ENCODE results near the gene GNLY.
"Not testable (repeated sequence)": the region's sequence is repeated elsewhere in the genome, so short reads cannot be mapped to it uniquely, and the experiment has no call there.

GNLY gene

GRCh38 chr2:85694052-85695025, at the start of gene GNLY:
GNLY (plus strand) TSS chr2:85694358; CDS start chr2:85694419, 61 bp downstream.
- no peak for DNase-seq

DNA sequence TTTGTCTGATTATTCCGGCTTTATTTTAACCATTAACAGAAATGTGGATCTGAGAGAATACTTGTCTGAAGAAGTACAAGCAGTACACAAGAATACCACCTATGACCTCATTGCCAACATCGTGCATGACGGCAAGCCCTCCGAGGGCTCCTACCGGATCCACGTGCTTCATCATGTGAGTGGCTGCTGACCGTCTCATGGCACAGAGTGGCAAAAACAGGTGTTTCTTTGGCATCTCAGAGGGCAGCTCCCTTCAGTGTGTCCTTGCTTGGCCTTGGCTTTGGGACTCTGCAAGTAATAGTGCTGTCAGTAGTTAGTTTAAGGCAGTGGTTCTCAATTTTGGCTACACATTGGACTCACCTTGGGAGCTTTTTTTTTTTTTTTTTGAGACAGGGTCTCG, 49.2 kb upstream of the GNLY start:
- DNase-seq, result no peak

- no peak for DNase-seq
These were observed 48.0 kb upstream of the GNLY start for GRCh38 chr2:85646166-85646565.

DNA sequence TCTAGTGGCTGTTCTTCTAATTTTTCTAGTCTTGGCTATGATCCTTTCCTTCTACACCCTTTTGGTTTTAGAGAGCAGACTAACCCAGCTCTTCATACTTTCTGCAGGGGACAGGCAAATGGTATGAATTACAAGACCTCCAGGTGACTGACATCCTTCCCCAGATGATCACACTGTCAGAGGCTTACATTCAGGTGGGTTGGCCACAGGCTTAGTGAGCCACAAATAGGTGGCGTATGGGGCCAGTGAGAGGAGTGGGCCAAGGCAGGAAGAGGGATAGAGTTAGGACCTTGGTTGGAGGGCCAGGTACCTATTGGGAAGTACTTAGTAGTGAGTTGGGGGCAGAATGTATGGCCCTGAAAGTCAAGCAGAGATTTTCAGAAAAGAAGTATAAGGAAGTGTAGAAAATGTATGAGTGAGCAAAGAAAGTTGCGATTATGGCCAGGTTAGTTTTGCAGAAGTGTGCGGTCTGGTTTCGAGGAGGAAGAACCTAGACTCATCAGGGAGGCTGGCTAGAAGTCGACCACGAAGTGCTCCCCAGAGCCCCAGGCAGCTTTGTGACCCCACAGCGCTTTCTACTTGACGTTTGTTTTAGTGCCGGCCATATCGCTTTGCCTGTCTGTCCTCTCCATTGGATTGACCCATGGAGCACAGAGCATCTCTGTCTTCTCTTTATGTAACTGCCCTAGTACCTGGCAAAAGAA, 46.2 kb upstream of the GNLY start:
- no peak for DNase-seq

GRCh38 chr2:85648619-85649018, 45.5 kb upstream of the GNLY start:
- no peak for DNase-seq

DNA sequence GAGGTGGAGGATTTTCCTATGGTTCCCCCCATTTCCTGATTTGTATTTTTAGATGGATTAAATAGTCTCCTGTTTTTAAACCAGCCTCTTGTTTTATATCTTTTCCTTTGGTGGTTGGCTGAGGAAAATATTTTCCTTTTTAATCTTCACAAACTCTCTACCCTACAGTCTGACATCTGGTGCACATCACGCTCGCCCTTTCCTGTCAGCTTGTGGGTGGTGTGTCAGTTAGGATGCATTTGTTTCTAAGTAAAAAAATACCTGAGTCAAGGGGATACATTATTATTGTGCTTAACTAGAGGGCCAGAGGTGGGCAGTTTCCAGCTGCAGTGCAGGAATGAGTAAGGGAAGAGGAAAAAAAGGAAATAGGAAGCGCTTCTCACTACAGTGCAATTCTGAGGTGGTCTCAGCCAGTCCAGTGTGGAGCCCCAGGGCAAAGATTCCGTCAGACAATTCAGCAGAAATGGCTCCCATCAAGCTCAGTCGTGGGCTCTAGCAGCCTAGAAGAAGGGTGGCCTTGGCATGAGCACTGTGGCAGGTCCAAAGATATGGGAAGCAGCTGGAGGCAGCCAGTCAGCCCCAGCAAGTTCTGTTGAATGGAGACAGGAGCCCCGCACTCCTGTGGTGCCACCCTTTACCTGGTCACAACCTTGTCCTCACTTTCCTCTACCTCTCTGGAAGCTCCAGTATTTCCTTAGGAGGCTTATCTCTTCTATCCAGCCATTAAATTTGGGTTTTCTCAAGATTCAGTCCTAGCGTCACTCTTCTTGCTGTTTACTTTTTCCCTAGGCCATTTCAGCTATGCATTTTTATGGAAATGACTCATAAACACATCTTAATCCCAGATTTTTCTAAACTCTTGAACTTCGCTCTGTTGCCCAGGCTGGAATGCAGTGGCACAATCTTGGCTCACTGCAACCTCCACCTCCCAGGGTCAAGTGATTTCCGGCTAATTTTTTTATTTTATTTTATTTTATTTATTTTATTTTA, 44.7 kb upstream of the GNLY start:
- no peak for DNase-seq

DNA sequence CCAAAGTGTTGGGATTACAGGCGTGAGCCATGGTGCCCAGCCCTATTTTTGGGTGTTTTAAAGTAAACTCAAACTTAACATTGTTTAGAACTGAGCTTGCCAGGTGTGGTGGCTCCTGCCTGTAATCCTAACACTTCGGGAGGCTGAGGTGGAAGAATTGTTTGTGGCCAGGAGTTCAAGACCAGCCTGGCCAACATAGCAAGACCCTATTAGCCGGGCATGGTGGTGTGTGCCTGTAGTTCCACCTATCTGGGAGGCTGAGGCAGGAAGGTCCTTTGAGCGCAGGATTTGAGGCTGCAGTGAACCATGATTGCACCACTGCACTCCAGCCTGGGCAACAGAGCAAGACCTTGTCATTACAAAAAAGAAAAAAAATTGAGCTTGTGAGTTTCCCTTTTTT, 43.7 kb upstream of the GNLY start:
- DNase-seq, result no peak

- no peak for DNase-seq
These were observed 43.1 kb upstream of the GNLY start for GRCh38 chr2:85651097-85651496.

- DNase-seq, result no peak
These were observed 42.1 kb upstream of the GNLY start for GRCh38 chr2:85652056-85652455.

DNA sequence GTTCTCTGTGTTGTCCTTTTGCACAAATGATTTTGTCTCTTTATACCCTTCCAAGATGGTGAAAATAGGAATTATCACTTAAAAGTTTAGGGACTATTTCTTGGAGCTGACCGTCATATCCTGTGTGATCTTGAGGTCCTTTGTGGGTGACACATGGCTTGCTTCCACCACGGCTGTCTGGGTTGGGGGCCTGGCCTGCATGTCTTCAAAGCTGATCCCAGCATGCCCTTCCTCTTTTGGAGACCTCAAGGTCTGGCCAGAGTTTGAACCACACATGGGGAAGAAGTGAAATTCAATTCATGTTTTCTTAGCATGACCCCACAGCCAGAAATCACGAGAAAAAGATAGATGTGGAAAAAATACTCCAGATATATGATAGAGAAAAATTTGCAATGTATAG, 40.2 kb upstream of the GNLY start:
- no peak for DNase-seq

DNA sequence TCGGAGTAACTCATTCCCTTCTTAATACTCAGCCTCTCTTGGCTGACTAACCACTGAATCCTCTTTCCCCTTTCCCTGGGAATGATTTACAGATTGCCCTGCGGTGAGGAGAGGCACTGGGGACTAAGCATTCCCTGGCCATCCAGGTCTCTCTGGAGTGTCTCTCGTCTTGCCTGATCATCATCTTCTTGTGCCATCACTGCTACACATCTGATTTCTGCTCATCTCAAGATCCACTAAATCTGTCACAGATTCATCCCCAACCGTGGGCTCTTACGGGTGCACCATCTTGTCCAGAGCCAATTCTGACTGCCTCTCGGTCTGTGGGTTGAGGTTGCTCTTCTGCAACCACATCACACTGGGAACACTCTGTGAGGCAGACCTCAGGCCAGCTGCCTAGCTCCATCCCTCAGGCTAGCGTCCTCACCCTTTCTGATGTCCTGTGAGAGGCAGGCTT, 38.2 kb upstream of the GNLY start:
- no peak for DNase-seq

- DNase-seq, result no peak
These were observed 37.7 kb upstream of the GNLY start for GRCh38 chr2:85656468-85656867.

DNA sequence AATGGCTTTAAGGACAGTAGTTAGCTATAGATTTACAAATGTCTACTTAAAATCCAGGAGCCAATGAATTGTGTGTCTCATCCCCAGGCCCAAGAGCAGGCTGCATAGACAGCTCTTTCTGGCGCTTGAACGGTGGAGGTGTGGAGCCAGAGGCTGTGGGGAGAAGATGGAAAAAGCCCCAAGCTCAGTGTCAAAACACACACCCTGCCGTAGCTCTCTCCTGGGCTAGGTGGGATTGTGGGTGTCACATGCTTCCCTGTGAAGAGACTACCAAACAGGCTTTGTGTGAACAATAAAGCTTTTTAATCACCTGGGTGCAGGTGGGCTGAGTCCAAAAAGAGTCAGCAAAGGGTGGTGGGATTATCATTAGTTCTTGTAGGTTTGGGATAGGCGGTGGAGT, 36.8 kb upstream of the GNLY start:
- not testable (repeated sequence) for DNase-seq

DNA sequence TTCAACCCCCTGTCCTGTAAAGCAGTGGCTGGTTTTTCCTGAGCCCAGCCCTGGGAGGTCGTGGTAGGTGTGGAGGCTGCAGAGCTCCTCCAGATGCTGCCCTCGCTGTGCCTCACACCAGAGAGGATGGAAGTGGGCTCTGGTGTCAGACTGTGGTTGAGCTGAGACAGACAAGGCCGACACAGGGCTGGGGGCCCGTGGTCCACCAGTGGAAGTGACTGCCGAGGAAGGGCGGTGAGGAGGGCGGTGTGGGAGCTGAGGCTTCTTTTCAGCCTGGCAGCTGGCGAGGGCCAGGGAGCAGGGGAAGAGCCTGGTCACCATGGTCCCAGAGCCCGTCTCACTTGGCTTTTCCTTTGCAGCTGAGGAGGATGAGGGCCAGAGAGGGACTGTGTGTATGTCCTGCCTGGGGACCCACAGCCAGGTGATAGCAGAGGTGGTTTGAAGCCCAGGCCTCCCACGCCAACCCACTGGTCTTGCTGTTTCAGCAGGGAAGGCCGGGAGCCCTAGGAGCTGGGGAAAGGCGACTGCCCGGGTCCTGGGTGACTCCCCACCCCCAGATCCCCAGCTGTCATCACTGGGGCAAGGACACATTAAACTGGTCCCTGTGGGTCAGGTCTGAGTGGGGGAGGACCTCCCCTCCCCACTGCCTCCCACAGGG, 34.7 kb upstream of the GNLY start:
- no peak for DNase-seq

- DNase-seq, result not testable (repeated sequence)
These were observed 33.9 kb upstream of the GNLY start for GRCh38 chr2:85660301-85660700.

- no peak for DNase-seq
These were observed 33.4 kb upstream of the GNLY start for GRCh38 chr2:85660725-85661124.

- no peak for DNase-seq
These were observed 32.9 kb upstream of the GNLY start for GRCh38 chr2:85661139-85661858.

DNA sequence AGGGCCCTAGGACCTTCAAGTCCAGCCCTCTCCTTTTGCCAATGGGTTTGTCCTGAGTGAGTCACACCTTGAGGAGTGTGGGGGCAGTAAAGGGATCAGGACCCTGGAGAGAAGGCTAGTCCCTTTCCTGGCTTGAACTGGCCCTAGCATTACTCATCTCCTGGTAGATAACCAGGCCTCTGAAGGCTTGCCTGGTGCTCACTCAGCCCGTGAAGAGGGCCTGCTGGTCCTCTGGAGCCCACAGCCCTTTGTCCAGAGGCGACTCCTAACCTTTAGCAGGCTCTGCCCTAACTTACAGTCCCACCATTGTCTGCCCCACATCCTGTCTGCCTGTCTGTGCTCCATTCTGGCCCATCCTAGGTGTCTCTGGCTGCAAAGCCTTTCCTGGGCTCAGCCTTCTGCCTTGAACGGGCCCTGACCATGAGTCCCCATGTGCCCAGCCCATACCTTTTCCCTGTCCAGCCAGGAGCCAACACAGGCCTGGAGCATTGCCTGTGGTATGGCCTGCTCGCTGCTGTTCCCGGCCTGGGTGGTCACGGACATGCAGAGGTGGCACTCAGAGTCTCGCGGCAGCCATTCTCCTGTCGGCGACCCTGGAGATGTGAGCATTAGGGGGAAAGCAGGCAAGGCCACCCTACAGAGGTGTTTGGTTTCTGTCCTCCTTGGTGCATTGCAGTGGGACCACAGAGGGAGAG, 31.1 kb upstream of the GNLY start:
- no peak for DNase-seq

GRCh38 chr2:85663594-85664565, 30.3 kb upstream of the GNLY start:
- DNase-seq, result no peak
